Activated CD4-positive, alpha-beta T cell treated with anti-CD3 and anti-CD28 coated beads, Interleukin-2, amount 10 ng/mL, durations not matched to agents 7 days and 5 days (primary cell): Measurements from ENCODE around the gene CREB5. TPM values are rescaled to one million over a fixed set of nuclear protein-coding genes. Genes with fewer than 3 reads are reported as not detected.

Source experiments
- CTCF ChIA-PET: fragments of 350-600 bp; sonication (Branson Sonifier 250); formaldehyde crosslinking; loops from one replicate; lab custom pipeline; 2021; ENCODE audit warnings: antibody characterized with exemption; lab: Charles Lee
- POLR2A ChIA-PET: fragments of 350-600 bp; sonication (Branson Sonifier 250); formaldehyde crosslinking; loops from one replicate; lab custom pipeline; 2021; ENCODE audit warnings: antibody characterized with exemption; lab: Charles Lee
- DNase-seq: peaks from one replicate; pipeline ENCODE4 v3.0.0-alpha.2; 2020
- H3K27ac Mint-ChIP-seq: one replicate; pipeline ENCODE4 v1.8.0; 2021; ENCODE audit warnings: mild to moderate bottlenecking, moderate library complexity, mixed read lengths
- H3K27me3 Mint-ChIP-seq: one replicate; pipeline ENCODE4 v1.8.0; 2021; ENCODE audit warnings: mixed read lengths
- H3K36me3 Mint-ChIP-seq: one replicate; pipeline ENCODE4 v1.8.0; 2021; ENCODE audit warnings: low read depth, mixed read lengths
- H3K4me1 Mint-ChIP-seq: one replicate; pipeline ENCODE4 v1.8.0; 2021; ENCODE audit warnings: mixed read lengths
- H3K4me3 Mint-ChIP-seq: one replicate; pipeline ENCODE4 v1.8.0; 2021; ENCODE audit warnings: mild to moderate bottlenecking, moderate library complexity, mixed read lengths
- H3K9me3 Mint-ChIP-seq: one replicate; pipeline ENCODE4 v1.8.0; 2021; ENCODE audit warnings: mixed read lengths
- total RNA-seq, 2 experiments: library from RNA; stranded (reverse); gene quantifications; one replicate each; pipeline ENCODE4 v1.2.3, GENCODE V29; 2021

CREB5 gene
- total RNA-seq, 2 experiments from 2014 or later = not detected

GRCh38 chr7:28631995-28632394, 219.7 kb downstream of the CREB5 start:
- peaks cover 21% of the 10 kb centered on the region for H3K27me3 Mint-ChIP-seq
- DNase-seq = no peak
- POLR2A ChIA-PET = no interaction called here
- CTCF ChIA-PET = no interaction called here
- H3K27ac Mint-ChIP-seq = no peak overlapping the region
- no peaks in the 10 kb centered on the region for H3K4me1 Mint-ChIP-seq
- H3K9me3 Mint-ChIP-seq = no peaks in the 10 kb centered on the region
- no peak overlapping the region for H3K4me3 Mint-ChIP-seq
- no peaks in the 10 kb centered on the region for H3K36me3 Mint-ChIP-seq

- peaks cover 17% of the 10 kb centered on the region for H3K27me3 Mint-ChIP-seq
- H3K27ac Mint-ChIP-seq = no peak overlapping the region
- no peaks in the 10 kb centered on the region for H3K36me3 Mint-ChIP-seq
- no peak for DNase-seq
- POLR2A ChIA-PET = no interaction called here
- H3K4me3 Mint-ChIP-seq = no peak overlapping the region
- CTCF ChIA-PET = no interaction called here
- H3K9me3 Mint-ChIP-seq = no peaks in the 10 kb centered on the region
- no peaks in the 10 kb centered on the region for H3K4me1 Mint-ChIP-seq
Measured at GRCh38 chr7:28638914-28639313, 226.6 kb downstream of the CREB5 start.

GRCh38 chr7:28640001-28640400, 227.7 kb downstream of the CREB5 start:
- CTCF ChIA-PET = interaction anchor here (0.6 kb wide), 1 partner anchor 104 kb away, joined by 3 read pairs; no protein-coding TSS in a partner anchor
- Mint-ChIP-seq H3K4me1 (no peaks in the 10 kb centered on the region), H3K27me3 (peaks cover 12% of the 10 kb centered on the region), H3K4me3 (no peak overlapping the region), H3K9me3 (no peaks in the 10 kb centered on the region), H3K27ac (no peak overlapping the region), H3K36me3 (no peaks in the 10 kb centered on the region)
- no peak for DNase-seq
- POLR2A ChIA-PET = no interaction called here

- Mint-ChIP-seq H3K27me3 (peaks cover 5% of the 10 kb centered on the region), H3K4me3 (no peak overlapping the region), H3K36me3 (no peaks in the 10 kb centered on the region), H3K9me3 (no peaks in the 10 kb centered on the region), H3K27ac (no peak overlapping the region), H3K4me1 (no peaks in the 10 kb centered on the region)
- POLR2A ChIA-PET = no interaction called here
- CTCF ChIA-PET = no interaction called here
- DNase-seq = no peak
Measured at GRCh38 chr7:28641752-28642545, 229.6 kb downstream of the CREB5 start.

- Mint-ChIP-seq H3K27ac (no peak overlapping the region), H3K36me3 (no peaks in the 10 kb centered on the region), H3K4me3 (no peak overlapping the region), H3K4me1 (no peaks in the 10 kb centered on the region), H3K27me3 (peaks cover 6% of the 10 kb centered on the region), H3K9me3 (no peaks in the 10 kb centered on the region)
- CTCF ChIA-PET = no interaction called here
- no peak for DNase-seq
- POLR2A ChIA-PET = no interaction called here
Measured at GRCh38 chr7:28643188-28643569, 230.9 kb downstream of the CREB5 start.

GRCh38 chr7:28643584-28644340, 231.4 kb downstream of the CREB5 start:
- H3K4me1 Mint-ChIP-seq = no peaks in the 10 kb centered on the region
- ChIA-PET CTCF (interaction anchor here (0.7 kb wide), 1 partner anchor 256 kb away, joined by 3 read pairs; no protein-coding TSS in a partner anchor), POLR2A (no interaction called here)
- no peak overlapping the region for H3K27ac Mint-ChIP-seq
- no peaks in the 10 kb centered on the region for H3K36me3 Mint-ChIP-seq
- no peak for DNase-seq
- H3K9me3 Mint-ChIP-seq = no peaks in the 10 kb centered on the region
- no peak overlapping the region for H3K4me3 Mint-ChIP-seq
- H3K27me3 Mint-ChIP-seq = peaks cover 8% of the 10 kb centered on the region

- H3K4me1 Mint-ChIP-seq = no peaks in the 10 kb centered on the region
Measured at GRCh38 chr7:28645866-28646265, 233.5 kb downstream of the CREB5 start.

GRCh38 chr7:28646376-28647075, 234.2 kb downstream of the CREB5 start:
- CTCF ChIA-PET = no interaction called here
- H3K4me1 Mint-ChIP-seq = no peaks in the 10 kb centered on the region
- H3K4me3 Mint-ChIP-seq = no peak overlapping the region
- H3K27me3 Mint-ChIP-seq = peaks cover 13% of the 10 kb centered on the region
- H3K9me3 Mint-ChIP-seq = no peaks in the 10 kb centered on the region
- no peaks in the 10 kb centered on the region for H3K36me3 Mint-ChIP-seq
- no peak for DNase-seq
- POLR2A ChIA-PET = no interaction called here
- no peak overlapping the region for H3K27ac Mint-ChIP-seq

More at GRCh38 chr7:28645866-28646265, 233.5 kb downstream of the CREB5 start:
- H3K36me3 Mint-ChIP-seq = no peaks in the 10 kb centered on the region
- ChIA-PET POLR2A (no interaction called here), CTCF (no interaction called here)
- H3K27me3 Mint-ChIP-seq = peaks cover 12% of the 10 kb centered on the region
- no peak overlapping the region for H3K27ac Mint-ChIP-seq
- no peak for DNase-seq
- no peak overlapping the region for H3K4me3 Mint-ChIP-seq
- no peaks in the 10 kb centered on the region for H3K9me3 Mint-ChIP-seq

GRCh38 chr7:28647076-28647421, 234.7 kb downstream of the CREB5 start:
- no peak overlapping the region for H3K4me3 Mint-ChIP-seq
- CTCF ChIA-PET = no interaction called here
- H3K27ac Mint-ChIP-seq = no peak overlapping the region
- no peaks in the 10 kb centered on the region for H3K4me1 Mint-ChIP-seq
- DNase-seq = no peak
- peaks cover 13% of the 10 kb centered on the region for H3K27me3 Mint-ChIP-seq
- H3K9me3 Mint-ChIP-seq = no peaks in the 10 kb centered on the region
- POLR2A ChIA-PET = no interaction called here
- H3K36me3 Mint-ChIP-seq = no peaks in the 10 kb centered on the region

- Mint-ChIP-seq H3K27ac (no peak overlapping the region), H3K4me1 (no peaks in the 10 kb centered on the region), H3K4me3 (no peak overlapping the region), H3K9me3 (no peaks in the 10 kb centered on the region), H3K36me3 (no peaks in the 10 kb centered on the region), H3K27me3 (peaks cover 18% of the 10 kb centered on the region)
- DNase-seq = no peak
- CTCF ChIA-PET = no interaction called here
- POLR2A ChIA-PET = no interaction called here
Measured at GRCh38 chr7:28649189-28649588, 236.9 kb downstream of the CREB5 start.

GRCh38 chr7:28649811-28650210, 237.5 kb downstream of the CREB5 start:
- H3K4me1 Mint-ChIP-seq = no peaks in the 10 kb centered on the region
- peaks cover 18% of the 10 kb centered on the region for H3K27me3 Mint-ChIP-seq
- POLR2A ChIA-PET = no interaction called here
- H3K9me3 Mint-ChIP-seq = no peaks in the 10 kb centered on the region
- no peak overlapping the region for H3K27ac Mint-ChIP-seq
- CTCF ChIA-PET = no interaction called here
- no peaks in the 10 kb centered on the region for H3K36me3 Mint-ChIP-seq
- H3K4me3 Mint-ChIP-seq = no peak overlapping the region
- DNase-seq = no peak

- Mint-ChIP-seq H3K4me3 (no peak overlapping the region), H3K27me3 (peaks cover 12% of the 10 kb centered on the region), H3K36me3 (no peaks in the 10 kb centered on the region), H3K9me3 (no peaks in the 10 kb centered on the region), H3K27ac (no peak overlapping the region), H3K4me1 (no peaks in the 10 kb centered on the region)
- POLR2A ChIA-PET = no interaction called here
- DNase-seq = no peak
- CTCF ChIA-PET = no interaction called here
Measured at GRCh38 chr7:28654110-28654509, 241.8 kb downstream of the CREB5 start.

GRCh38 chr7:28656529-28656928, 244.2 kb downstream of the CREB5 start:
- Mint-ChIP-seq H3K27ac (no peak overlapping the region), H3K9me3 (peaks cover 6% of the 10 kb centered on the region), H3K27me3 (peaks cover 7% of the 10 kb centered on the region), H3K36me3 (peaks cover 3% of the 10 kb centered on the region), H3K4me1 (peaks cover 2% of the 10 kb centered on the region), H3K4me3 (no peak overlapping the region)
- no peak for DNase-seq
- ChIA-PET CTCF (no interaction called here), POLR2A (no interaction called here)
